Hypothalamus (tissue), 51 donors: ENCODE measurements around the gene ANTKMT.

Source experiments
- DNase-seq, 51 donors: peaks; one replicate each; lab custom pipeline; 2025; lab: John Stamatoyannopoulos, UW

The ANTKMT gene

GRCh38 chr16:725463-726187, 4.7 kb downstream of the ANTKMT start:
- DNase-seq: no peak

- peak in 1 of 51 donors; percentile 6 for DNase-seq
Observed at GRCh38 chr16:726188-726437, 5.2 kb downstream of the ANTKMT start.

GRCh38 chr16:726438-727290, 5.7 kb downstream of the ANTKMT start, which contains the start of the genes CCDC78 and HAGHL:
Gene CCDC78, minus strand, starts transcription at chr16:726443. Its CDS starts 76 bp downstream, at chr16:726367.
Gene HAGHL, plus strand, starts transcription at chr16:727106. Its CDS starts 404 bp downstream, at chr16:727510.
- DNase-seq: peak in 46 of 51 donors; percentile 14 to 83 (median 53)

GRCh38 chr16:727291-727977, 6.5 kb downstream of the ANTKMT start:
- DNase-seq: no peak

GRCh38 chr16:728131-728889, 7.4 kb downstream of the ANTKMT start:
- peak in 42 of 51 donors; percentile 13 to 86 (median 58) for DNase-seq

GRCh38 chr16:728890-729744, 8.2 kb downstream of the ANTKMT start:
- DNase-seq: peak in 2 of 51 donors; percentile 42 to 43

- no peak for DNase-seq
Observed at GRCh38 chr16:729768-730665, 9.1 kb downstream of the ANTKMT start.

- no peak for DNase-seq
Observed at GRCh38 chr16:730666-731509, 9.9 kb downstream of the ANTKMT start.

GRCh38 chr16:732332-732731, 11.4 kb downstream of the ANTKMT start:
- no peak for DNase-seq

GRCh38 chr16:732936-733335, 12.0 kb downstream of the ANTKMT start:
- peak in 1 of 51 donors; percentile 25 for DNase-seq

- peak in 1 of 51 donors; percentile 33 for DNase-seq
Observed at GRCh38 chr16:733382-734207, 12.6 kb downstream of the ANTKMT start.

- DNase-seq: peak in 1 of 51 donors; percentile 19
Observed at GRCh38 chr16:734208-734980, 13.4 kb downstream of the ANTKMT start.

GRCh38 chr16:734981-735881, 14.3 kb downstream of the ANTKMT start:
- DNase-seq: no peak

GRCh38 chr16:735982-736453, 15.1 kb downstream of the ANTKMT start:
- no peak for DNase-seq
